ENCODE measurements around the gene MACROD2. TPM values are rescaled to one million over a fixed set of nuclear protein-coding genes. Genes with fewer than 3 reads are reported as not detected.
A peak's percentile ranks its signal among the peaks of the same experiment; 100 is the strongest.

Gene MACROD2
- total RNA-seq, 1 experiment from 2014 or later: 3.7 TPM

DNA sequence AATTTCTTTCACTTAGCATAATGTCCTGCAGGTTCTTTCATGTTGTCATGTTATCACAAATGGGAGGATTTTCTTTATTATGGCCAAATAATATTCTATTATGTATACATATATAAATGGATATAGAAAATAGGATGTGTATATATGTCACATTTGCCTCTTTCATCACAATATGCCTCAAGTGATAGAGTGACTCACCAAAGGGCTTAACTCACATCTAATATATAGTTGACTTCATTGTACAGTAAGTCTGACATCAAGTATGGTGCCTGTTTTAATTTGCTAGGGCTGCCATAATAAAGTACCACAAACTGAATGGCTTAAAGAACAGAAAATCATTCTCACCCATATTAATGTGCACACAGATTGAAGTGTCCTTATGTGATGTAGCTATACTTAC, 778.2 kb downstream of the MACROD2 start:
- intact Hi-C loops (cut with micrococcal nuclease): no loop called here
- Histone ChIP-seq H3K4me2 (ENCODE audit: low read length) (no peak overlapping the region), H4K20me1 (ENCODE audit: insufficient read depth) (no peaks in the 10 kb centered on the region), H2AFZ (ENCODE audit: low read depth, low read length, poor library complexity, severe bottlenecking) (no peak overlapping the region), H3K27ac (ENCODE audit: low read depth, low read length) (no peak overlapping the region), H3K9me2 (ENCODE audit: insufficient read depth) (no peaks in the 10 kb centered on the region), H3K79me2 (ENCODE audit: insufficient read depth, low read length) (no peaks in the 10 kb centered on the region), H3K4me1 (ENCODE audit: control insufficient read depth in 1 of 2, insufficient read depth in 2 of 2, low read length in 2 of 2) (peaks cover 0 to 7% of the 10 kb centered on the region in 2 experiments; a peak in 1 of 4 replicates), H3K36me3 (ENCODE audit: control insufficient read depth in 1 of 2, insufficient read depth in 2 of 2, low read length in 2 of 2) (no peaks in the 10 kb centered on the region), H3K4me3 (replicated peaks in 1 of 2; ENCODE audit: low read depth in 1 of 2, low read length in 2 of 2) (no peak overlapping the region), H3K9me3 (ENCODE audit: control insufficient read depth in 1 of 2, insufficient read depth in 1 of 2, low read depth in 1 of 2, low read length in 2 of 2) (no peaks in the 10 kb centered on the region), H3K27me3 (ENCODE audit: insufficient read depth, low read length) (no peaks in the 10 kb centered on the region), H3K9ac (ENCODE audit: low read length) (no peak overlapping the region)
- TF ChIP-seq ELF1 (IDR thresholded peaks at IDR 0.05; ENCODE audit: borderline replicate concordance, low read depth) (no peak), EZH2 (IDR thresholded peaks at IDR 0.05) (no peak), CBX3 (IDR thresholded peaks at IDR 0.05; ENCODE audit: low read depth) (no peak), ZBTB33 (IDR thresholded peaks at IDR 0.05; ENCODE audit: extremely low read depth, insufficient replicate concordance, low read length) (no peak), ATF3 (IDR thresholded peaks at IDR 0.05) (no peak), EZH2phosphoT487 (IDR thresholded peaks at IDR 0.05; ENCODE audit: borderline replicate concordance) (no peak), FOSL1 (IDR thresholded peaks at IDR 0.05; ENCODE audit: low read depth) (no peak), SP1 (IDR thresholded peaks at IDR 0.05; ENCODE audit: low read depth) (no peak)
- DNase-seq (ENCODE audit: low read depth, low spot score) (no peak), ATAC-seq (no peak)
- RAD21 ChIA-PET (ENCODE audit: low non-redundant PET in 1 of 2, low total read pairs in 2 of 2, uncharacterized antibody in 2 of 2, unreplicated experiment in 2 of 2): no interaction called here
- CTCF ChIA-PET: no interaction called here
- no TSS peak for BruUV-seq (replicated peaks)
- POLR2A ChIA-PET: no interaction called here

GRCh38 chr20:14775778-14776177, 780.5 kb downstream of the MACROD2 start:
- Histone ChIP-seq H2AFZ (ENCODE audit: low read depth, low read length, poor library complexity, severe bottlenecking) (no peak overlapping the region), H3K27me3 (ENCODE audit: insufficient read depth, low read length) (no peaks in the 10 kb centered on the region), H3K4me2 (ENCODE audit: low read length) (0 out of 2 replicates have a peak overlapping the region, but pooled peaks have one; percentile 6), H3K9me2 (ENCODE audit: insufficient read depth) (no peaks in the 10 kb centered on the region), H3K4me1 (ENCODE audit: control insufficient read depth in 1 of 2, insufficient read depth in 2 of 2, low read length in 2 of 2) (peaks cover 0 to 7% of the 10 kb centered on the region in 2 experiments; a peak in 1 of 4 replicates), H3K27ac (ENCODE audit: low read depth, low read length) (no peak overlapping the region), H4K20me1 (ENCODE audit: insufficient read depth) (no peaks in the 10 kb centered on the region), H3K4me3 (replicated peaks in 1 of 2; ENCODE audit: low read depth in 1 of 2, low read length in 2 of 2) (no peak overlapping the region), H3K36me3 (ENCODE audit: control insufficient read depth in 1 of 2, insufficient read depth in 2 of 2, low read length in 2 of 2) (no peaks in the 10 kb centered on the region), H3K9me3 (ENCODE audit: control insufficient read depth in 1 of 2, insufficient read depth in 1 of 2, low read depth in 1 of 2, low read length in 2 of 2) (no peaks in the 10 kb centered on the region), H3K9ac (ENCODE audit: low read length) (no peak overlapping the region), H3K79me2 (ENCODE audit: insufficient read depth, low read length) (no peaks in the 10 kb centered on the region)
- BruUV-seq (replicated peaks): no TSS peak
- intact Hi-C loops (cut with micrococcal nuclease): no loop called here
- DNase-seq (ENCODE audit: low read depth, low spot score) (peak; percentile 8), ATAC-seq (peak; percentile 22; the same call in 1 of the 2 replicates)
- CTCF ChIA-PET: no interaction called here
- RAD21 ChIA-PET (ENCODE audit: low non-redundant PET in 1 of 2, low total read pairs in 2 of 2, uncharacterized antibody in 2 of 2, unreplicated experiment in 2 of 2): no interaction called here
- POLR2A ChIA-PET: no interaction called here
- TF ChIP-seq EZH2 (IDR thresholded peaks at IDR 0.05): no peak
- no peak for TF ChIP-seq CEBPB (IDR thresholded peaks at IDR 0.05; ENCODE audit: low read depth)
- TF ChIP-seq YY1 (IDR thresholded peaks at IDR 0.05; ENCODE audit: extremely low read depth, insufficient replicate concordance, low read depth, low read length): no peak
- TF ChIP-seq SRF (IDR thresholded peaks at IDR 0.05; ENCODE audit: low read depth): no peak
- TF ChIP-seq SP1 (IDR thresholded peaks at IDR 0.05; ENCODE audit: low read depth): no peak
- no peak for TF ChIP-seq ZNF274 (IDR thresholded peaks at IDR 0.05; ENCODE audit: low read depth, low read length)
- TF ChIP-seq ATF3 (IDR thresholded peaks at IDR 0.05): no peak
- TF ChIP-seq EZH2phosphoT487 (IDR thresholded peaks at IDR 0.05; ENCODE audit: borderline replicate concordance): no peak
- TF ChIP-seq ELF1 (IDR thresholded peaks at IDR 0.05; ENCODE audit: borderline replicate concordance, low read depth): no peak
- no peak for TF ChIP-seq CBX3 (IDR thresholded peaks at IDR 0.05; ENCODE audit: low read depth)
- no peak for TF ChIP-seq SIN3A (IDR thresholded peaks at IDR 0.05; ENCODE audit: low read depth)
- no peak for TF ChIP-seq POLR2AphosphoS5 (IDR thresholded peaks at IDR 0.05; ENCODE audit: low read depth, low read length)
- TF ChIP-seq FOSL1 (IDR thresholded peaks at IDR 0.05; ENCODE audit: low read depth): no peak

Measured in HCT116 (cell line).